HepG2 (cell line): ENCODE data around the gene PSMC3IP. TPM values are rescaled to one million over a fixed set of nuclear protein-coding genes. Genes with fewer than 3 reads are reported as not detected.

Experiments used
- KLF12 ChIP-seq: sonication (generic); formaldehyde crosslinking; IDR thresholded peaks from 2 replicates; pipeline ENCODE4 v1.4.0; 2020; ENCODE audit warnings: missing genetic modification reagents, borderline replicate concordance
- SALL1 ChIP-seq: sonication (generic); formaldehyde crosslinking; IDR thresholded peaks from 2 replicates; pipeline ENCODE4 v1.8.0; 2022; ENCODE audit warnings: mild to moderate bottlenecking, missing genetic modification reagents
- SATB2 ChIP-seq: sonication (generic); formaldehyde crosslinking; IDR thresholded peaks from 2 replicates; pipeline ENCODE4 v1.5.0; 2020; ENCODE audit warnings: missing genetic modification reagents
- SKI ChIP-seq: fragments of 450-650 bp; IDR thresholded peaks from one replicate; pipeline ENCODE4 v1.6.1; 2018; ENCODE audit warnings: mild to moderate bottlenecking; ENCODE audit not compliant: partially characterized antibody
- ZNF12 ChIP-seq: sonication (generic); formaldehyde crosslinking; IDR thresholded peaks from 2 replicates; pipeline ENCODE4 v1.5.0; 2020; ENCODE audit warnings: missing genetic modification reagents
- polyA plus RNA-seq, 8 experiments: library from polyadenylated mRNA; depleted of rRNA in 3 of 8; stranded (reverse) in 7 of 8; unstranded in 1 of 8; fragments of >200 nt; fragmentation: Illumina TruSeq in 4 of 8; extraction: Trizol in 4 of 8; gene quantifications; 2 replicates each; pipeline versions ENCODE4 v1.2.1 to v1.2.3, GENCODE V29; 2011 to 2016; ENCODE audit warnings: low read depth in 4 of 8, missing spikeins in 1 of 8, mixed read lengths in 1 of 8; ENCODE audit not compliant: insufficient read depth in 1 of 8
- total RNA-seq, 5 experiments: library from RNA; depleted of rRNA; stranded (reverse); fragments of >200 nt; fragmentation: Illumina TruSeq; extraction: Trizol; gene quantifications; 2 replicates each; pipeline ENCODE4 v1.2.3, GENCODE V29; 2016; ENCODE audit warnings: low read depth in 1 of 5
- TF ChIP-seq, protein P1 (sequence below): sonication (generic); formaldehyde crosslinking; IDR thresholded peaks from 2 replicates; pipeline ENCODE4 v1.4.0; 2020; ENCODE audit warnings: mild to moderate bottlenecking, missing genetic modification reagents
- TF ChIP-seq, protein P2 (sequence below): IDR thresholded peaks from 2 replicates; pipeline ENCODE4 v1.6.1; 2016; ENCODE audit warnings: low read depth, missing genetic modification reagents, missing compliant biosample characterization
- TF ChIP-seq, protein P3 (sequence below): sonication (generic); formaldehyde crosslinking; IDR thresholded peaks from 2 replicates; pipeline ENCODE4 v1.8.0; 2022; ENCODE audit warnings: missing genetic modification reagents, mild to moderate bottlenecking, inconsistent platforms, borderline replicate concordance
- TF ChIP-seq, protein P4 (sequence below): sonication (generic); formaldehyde crosslinking; IDR thresholded peaks from 2 replicates; pipeline ENCODE4 v1.4.0; 2020; ENCODE audit warnings: missing genetic modification reagents, borderline replicate concordance
- TF ChIP-seq, protein P5 (sequence below): sonication (generic); formaldehyde crosslinking; IDR thresholded peaks from 2 replicates; pipeline ENCODE4 v1.4.0; 2020; ENCODE audit warnings: mild to moderate bottlenecking, missing genetic modification reagents

PSMC3IP gene
- total and polyA plus RNA-seq, 2 of the 13 experiments (the other 11 are each of a cell fraction or from before 2014, with no cell fraction given), result 6.5 to 22.4 TPM

DNA sequence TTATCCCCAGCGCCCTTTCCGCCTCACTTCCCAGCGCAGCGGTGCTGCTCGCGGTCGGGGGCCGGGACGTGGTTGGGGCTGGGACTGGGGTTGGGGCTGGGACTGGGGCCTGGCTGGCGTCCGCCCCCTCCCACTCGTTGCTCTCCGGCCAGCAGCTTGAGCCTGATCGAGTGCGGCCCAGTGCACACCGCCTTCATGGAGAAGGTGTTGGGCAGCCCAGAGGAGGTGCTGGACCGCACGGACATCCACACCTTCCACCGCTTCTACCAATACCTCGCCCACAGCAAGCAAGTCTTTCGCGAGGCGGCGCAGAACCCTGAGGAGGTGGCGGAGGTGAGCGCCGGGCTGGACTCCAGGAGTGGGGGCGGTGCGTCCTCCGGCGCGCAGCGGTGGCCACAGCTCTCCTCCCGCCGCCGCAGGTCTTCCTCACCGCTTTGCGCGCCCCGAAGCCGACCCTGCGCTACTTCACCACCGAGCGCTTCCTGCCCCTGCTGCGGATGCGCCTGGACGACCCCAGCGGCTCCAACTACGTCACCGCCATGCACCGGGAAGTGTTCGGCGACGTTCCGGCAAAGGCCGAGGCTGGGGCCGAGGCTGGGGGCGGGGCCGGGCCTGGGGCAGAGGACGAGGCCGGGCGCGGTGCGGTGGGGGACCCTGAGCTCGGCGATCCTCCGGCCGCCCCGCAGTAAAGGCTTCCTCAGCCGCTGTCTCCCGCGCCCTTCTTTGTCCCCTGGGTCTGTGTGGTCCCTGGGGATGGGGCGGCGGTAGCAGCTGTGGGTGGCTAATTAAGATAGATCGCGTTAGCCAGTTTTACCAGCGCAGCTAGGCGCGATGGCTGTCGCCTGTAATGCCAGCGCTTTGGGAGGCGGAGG is 23.0 kb downstream of the PSMC3IP start (continued):
- TF ChIP-seq SKI (peak; percentile 21), KLF12 (peak; percentile 54; the same call in 1 of the 2 replicates), ZNF12 (CRISPR knock-in tag) (peak; percentile 71; the same call in 1 of the 2 replicates), SATB2 (CRISPR knock-in tag) (no peak), SALL1 (CRISPR knock-in tag) (peak; percentile 90)
- TF ChIP-seq, protein P1, sequence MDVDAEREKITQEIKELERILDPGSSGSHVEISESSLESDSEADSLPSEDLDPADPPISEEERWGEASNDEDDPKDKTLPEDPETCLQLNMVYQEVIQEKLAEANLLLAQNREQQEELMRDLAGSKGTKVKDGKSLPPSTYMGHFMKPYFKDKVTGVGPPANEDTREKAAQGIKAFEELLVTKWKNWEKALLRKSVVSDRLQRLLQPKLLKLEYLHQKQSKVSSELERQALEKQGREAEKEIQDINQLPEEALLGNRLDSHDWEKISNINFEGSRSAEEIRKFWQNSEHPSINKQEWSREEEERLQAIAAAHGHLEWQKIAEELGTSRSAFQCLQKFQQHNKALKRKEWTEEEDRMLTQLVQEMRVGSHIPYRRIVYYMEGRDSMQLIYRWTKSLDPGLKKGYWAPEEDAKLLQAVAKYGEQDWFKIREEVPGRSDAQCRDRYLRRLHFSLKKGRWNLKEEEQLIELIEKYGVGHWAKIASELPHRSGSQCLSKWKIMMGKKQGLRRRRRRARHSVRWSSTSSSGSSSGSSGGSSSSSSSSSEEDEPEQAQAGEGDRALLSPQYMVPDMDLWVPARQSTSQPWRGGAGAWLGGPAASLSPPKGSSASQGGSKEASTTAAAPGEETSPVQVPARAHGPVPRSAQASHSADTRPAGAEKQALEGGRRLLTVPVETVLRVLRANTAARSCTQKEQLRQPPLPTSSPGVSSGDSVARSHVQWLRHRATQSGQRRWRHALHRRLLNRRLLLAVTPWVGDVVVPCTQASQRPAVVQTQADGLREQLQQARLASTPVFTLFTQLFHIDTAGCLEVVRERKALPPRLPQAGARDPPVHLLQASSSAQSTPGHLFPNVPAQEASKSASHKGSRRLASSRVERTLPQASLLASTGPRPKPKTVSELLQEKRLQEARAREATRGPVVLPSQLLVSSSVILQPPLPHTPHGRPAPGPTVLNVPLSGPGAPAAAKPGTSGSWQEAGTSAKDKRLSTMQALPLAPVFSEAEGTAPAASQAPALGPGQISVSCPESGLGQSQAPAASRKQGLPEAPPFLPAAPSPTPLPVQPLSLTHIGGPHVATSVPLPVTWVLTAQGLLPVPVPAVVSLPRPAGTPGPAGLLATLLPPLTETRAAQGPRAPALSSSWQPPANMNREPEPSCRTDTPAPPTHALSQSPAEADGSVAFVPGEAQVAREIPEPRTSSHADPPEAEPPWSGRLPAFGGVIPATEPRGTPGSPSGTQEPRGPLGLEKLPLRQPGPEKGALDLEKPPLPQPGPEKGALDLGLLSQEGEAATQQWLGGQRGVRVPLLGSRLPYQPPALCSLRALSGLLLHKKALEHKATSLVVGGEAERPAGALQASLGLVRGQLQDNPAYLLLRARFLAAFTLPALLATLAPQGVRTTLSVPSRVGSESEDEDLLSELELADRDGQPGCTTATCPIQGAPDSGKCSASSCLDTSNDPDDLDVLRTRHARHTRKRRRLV (CRISPR knock-in tag), result no peak
- TF ChIP-seq, protein P2, sequence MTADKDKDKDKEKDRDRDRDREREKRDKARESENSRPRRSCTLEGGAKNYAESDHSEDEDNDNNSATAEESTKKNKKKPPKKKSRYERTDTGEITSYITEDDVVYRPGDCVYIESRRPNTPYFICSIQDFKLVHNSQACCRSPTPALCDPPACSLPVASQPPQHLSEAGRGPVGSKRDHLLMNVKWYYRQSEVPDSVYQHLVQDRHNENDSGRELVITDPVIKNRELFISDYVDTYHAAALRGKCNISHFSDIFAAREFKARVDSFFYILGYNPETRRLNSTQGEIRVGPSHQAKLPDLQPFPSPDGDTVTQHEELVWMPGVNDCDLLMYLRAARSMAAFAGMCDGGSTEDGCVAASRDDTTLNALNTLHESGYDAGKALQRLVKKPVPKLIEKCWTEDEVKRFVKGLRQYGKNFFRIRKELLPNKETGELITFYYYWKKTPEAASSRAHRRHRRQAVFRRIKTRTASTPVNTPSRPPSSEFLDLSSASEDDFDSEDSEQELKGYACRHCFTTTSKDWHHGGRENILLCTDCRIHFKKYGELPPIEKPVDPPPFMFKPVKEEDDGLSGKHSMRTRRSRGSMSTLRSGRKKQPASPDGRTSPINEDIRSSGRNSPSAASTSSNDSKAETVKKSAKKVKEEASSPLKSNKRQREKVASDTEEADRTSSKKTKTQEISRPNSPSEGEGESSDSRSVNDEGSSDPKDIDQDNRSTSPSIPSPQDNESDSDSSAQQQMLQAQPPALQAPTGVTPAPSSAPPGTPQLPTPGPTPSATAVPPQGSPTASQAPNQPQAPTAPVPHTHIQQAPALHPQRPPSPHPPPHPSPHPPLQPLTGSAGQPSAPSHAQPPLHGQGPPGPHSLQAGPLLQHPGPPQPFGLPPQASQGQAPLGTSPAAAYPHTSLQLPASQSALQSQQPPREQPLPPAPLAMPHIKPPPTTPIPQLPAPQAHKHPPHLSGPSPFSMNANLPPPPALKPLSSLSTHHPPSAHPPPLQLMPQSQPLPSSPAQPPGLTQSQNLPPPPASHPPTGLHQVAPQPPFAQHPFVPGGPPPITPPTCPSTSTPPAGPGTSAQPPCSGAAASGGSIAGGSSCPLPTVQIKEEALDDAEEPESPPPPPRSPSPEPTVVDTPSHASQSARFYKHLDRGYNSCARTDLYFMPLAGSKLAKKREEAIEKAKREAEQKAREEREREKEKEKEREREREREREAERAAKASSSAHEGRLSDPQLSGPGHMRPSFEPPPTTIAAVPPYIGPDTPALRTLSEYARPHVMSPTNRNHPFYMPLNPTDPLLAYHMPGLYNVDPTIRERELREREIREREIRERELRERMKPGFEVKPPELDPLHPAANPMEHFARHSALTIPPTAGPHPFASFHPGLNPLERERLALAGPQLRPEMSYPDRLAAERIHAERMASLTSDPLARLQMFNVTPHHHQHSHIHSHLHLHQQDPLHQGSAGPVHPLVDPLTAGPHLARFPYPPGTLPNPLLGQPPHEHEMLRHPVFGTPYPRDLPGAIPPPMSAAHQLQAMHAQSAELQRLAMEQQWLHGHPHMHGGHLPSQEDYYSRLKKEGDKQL (CRISPR knock-in tag), result peak; percentile 54; the same call in 1 of the 2 replicates
- TF ChIP-seq, protein P3, sequence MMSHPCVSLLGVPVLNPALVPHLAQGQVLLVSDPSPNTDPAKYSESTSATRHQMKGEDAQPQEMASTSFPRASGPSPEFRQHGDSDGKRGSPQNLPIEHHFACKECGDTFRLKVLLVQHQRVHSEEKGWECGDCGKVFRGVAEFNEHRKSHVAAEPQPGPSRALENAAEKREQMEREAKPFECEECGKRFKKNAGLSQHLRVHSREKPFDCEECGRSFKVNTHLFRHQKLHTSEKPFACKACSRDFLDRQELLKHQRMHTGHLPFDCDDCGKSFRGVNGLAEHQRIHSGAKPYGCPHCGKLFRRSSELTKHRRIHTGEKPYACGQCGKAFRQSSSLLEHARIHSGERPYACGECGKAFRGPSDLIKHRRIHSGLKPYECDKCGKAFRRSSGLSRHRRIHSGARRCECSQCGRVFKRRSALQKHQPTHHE (CRISPR knock-in tag), result peak; percentile 100
- TF ChIP-seq, protein P4, sequence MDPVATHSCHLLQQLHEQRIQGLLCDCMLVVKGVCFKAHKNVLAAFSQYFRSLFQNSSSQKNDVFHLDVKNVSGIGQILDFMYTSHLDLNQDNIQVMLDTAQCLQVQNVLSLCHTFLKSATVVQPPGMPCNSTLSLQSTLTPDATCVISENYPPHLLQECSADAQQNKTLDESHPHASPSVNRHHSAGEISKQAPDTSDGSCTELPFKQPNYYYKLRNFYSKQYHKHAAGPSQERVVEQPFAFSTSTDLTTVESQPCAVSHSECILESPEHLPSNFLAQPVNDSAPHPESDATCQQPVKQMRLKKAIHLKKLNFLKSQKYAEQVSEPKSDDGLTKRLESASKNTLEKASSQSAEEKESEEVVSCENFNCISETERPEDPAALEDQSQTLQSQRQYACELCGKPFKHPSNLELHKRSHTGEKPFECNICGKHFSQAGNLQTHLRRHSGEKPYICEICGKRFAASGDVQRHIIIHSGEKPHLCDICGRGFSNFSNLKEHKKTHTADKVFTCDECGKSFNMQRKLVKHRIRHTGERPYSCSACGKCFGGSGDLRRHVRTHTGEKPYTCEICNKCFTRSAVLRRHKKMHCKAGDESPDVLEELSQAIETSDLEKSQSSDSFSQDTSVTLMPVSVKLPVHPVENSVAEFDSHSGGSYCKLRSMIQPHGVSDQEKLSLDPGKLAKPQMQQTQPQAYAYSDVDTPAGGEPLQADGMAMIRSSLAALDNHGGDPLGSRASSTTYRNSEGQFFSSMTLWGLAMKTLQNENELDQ (CRISPR knock-in tag), result no peak
- TF ChIP-seq, protein P5, sequence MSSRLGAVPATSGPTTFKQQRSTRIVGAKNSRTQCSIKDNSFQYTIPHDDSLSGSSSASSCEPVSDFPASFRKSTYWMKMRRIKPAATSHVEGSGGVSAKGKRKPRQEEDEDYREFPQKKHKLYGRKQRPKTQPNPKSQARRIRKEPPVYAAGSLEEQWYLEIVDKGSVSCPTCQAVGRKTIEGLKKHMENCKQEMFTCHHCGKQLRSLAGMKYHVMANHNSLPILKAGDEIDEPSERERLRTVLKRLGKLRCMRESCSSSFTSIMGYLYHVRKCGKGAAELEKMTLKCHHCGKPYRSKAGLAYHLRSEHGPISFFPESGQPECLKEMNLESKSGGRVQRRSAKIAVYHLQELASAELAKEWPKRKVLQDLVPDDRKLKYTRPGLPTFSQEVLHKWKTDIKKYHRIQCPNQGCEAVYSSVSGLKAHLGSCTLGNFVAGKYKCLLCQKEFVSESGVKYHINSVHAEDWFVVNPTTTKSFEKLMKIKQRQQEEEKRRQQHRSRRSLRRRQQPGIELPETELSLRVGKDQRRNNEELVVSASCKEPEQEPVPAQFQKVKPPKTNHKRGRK (CRISPR knock-in tag), result no peak
